BJ (cell line): Measurements from ENCODE around the gene PQBP1. TPM values are rescaled to one million over a fixed set of nuclear protein-coding genes. Genes with fewer than 3 reads are reported as not detected.

Source experiments
- CTCF ChIA-PET: fragments of 350-600 bp; formaldehyde crosslinking; extraction: SDS; loops from one replicate; lab custom pipeline; 2021; ENCODE audit warnings: antibody characterized with exemption, inconsistent platforms; lab: Yijun Ruan, JAX
- POLR2A ChIA-PET: fragments of 300-600 bp; sonication (Branson Sonifier 250); formaldehyde crosslinking; extraction: SDS; loops from one replicate; lab custom pipeline; 2021; ENCODE audit warnings: antibody characterized with exemption; lab: Charles Lee
- DNase-seq: peaks from one replicate; pipeline ENCODE4 v3.0.0-alpha.2; 2011; ENCODE audit warnings: low read depth
- H3K27me3 ChIP-seq: 2 replicates; pipeline ENCODE4 v1.6.0; 2011; ENCODE audit warnings: low read length; ENCODE audit not compliant: control insufficient read depth, insufficient read depth
- H3K36me3 ChIP-seq: 2 replicates; pipeline ENCODE4 v1.5.1; 2011; ENCODE audit warnings: low read length; ENCODE audit not compliant: control insufficient read depth, insufficient read depth
- H3K4me3 ChIP-seq: 2 replicates; pipeline ENCODE4 v1.5.1; 2011; ENCODE audit warnings: low read depth, mild to moderate bottlenecking, control low read depth, low read length
- polyA plus RNA-seq: library from polyadenylated mRNA; depleted of rRNA; stranded (reverse); fragments of >200 nt; gene quantifications from 2 replicates; pipeline ENCODE4 v1.2.3, GENCODE V29; 2011
- TF ChIP-seq, protein P1 (sequence below): IDR thresholded peaks from 2 replicates; pipeline ENCODE4 v1.5.1; 2011; ENCODE audit warnings: low read depth, mild to moderate bottlenecking, control low read depth, inconsistent platforms, low read length, moderate library complexity; ENCODE audit not compliant: insufficient read depth

PQBP1 gene
- polyA plus RNA-seq, 1 experiment: 89.6 TPM

DNA sequence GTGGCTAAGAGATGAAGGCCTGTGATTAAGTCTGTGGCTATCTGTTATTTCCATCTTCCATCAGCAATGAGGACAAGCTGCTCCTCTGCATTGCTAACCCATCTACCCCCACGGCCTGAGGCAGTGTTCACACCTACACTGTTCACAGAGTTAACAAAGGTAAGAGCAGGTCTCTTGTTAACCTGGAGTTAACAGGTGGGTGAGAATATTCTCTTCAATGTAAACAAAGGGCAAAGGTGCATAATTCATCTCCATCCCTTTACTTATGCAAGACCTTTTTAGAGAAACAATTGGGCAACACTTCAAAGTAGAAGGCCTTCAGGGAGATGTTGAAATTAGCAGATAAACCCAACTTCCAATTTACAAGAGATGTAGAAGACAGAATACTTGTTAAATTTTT is 10.9 kb downstream of the PQBP1 start:
- ChIA-PET POLR2A (no interaction called here), CTCF (no interaction called here)
- no peaks in the 10 kb centered on the region for H3K27me3 ChIP-seq
- no peak overlapping the region for H3K4me3 ChIP-seq
- TF ChIP-seq, protein P1, sequence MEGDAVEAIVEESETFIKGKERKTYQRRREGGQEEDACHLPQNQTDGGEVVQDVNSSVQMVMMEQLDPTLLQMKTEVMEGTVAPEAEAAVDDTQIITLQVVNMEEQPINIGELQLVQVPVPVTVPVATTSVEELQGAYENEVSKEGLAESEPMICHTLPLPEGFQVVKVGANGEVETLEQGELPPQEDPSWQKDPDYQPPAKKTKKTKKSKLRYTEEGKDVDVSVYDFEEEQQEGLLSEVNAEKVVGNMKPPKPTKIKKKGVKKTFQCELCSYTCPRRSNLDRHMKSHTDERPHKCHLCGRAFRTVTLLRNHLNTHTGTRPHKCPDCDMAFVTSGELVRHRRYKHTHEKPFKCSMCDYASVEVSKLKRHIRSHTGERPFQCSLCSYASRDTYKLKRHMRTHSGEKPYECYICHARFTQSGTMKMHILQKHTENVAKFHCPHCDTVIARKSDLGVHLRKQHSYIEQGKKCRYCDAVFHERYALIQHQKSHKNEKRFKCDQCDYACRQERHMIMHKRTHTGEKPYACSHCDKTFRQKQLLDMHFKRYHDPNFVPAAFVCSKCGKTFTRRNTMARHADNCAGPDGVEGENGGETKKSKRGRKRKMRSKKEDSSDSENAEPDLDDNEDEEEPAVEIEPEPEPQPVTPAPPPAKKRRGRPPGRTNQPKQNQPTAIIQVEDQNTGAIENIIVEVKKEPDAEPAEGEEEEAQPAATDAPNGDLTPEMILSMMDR: no peak
- H3K36me3 ChIP-seq: peaks cover 3% of the 10 kb centered on the region
- DNase-seq: no peak

DNA sequence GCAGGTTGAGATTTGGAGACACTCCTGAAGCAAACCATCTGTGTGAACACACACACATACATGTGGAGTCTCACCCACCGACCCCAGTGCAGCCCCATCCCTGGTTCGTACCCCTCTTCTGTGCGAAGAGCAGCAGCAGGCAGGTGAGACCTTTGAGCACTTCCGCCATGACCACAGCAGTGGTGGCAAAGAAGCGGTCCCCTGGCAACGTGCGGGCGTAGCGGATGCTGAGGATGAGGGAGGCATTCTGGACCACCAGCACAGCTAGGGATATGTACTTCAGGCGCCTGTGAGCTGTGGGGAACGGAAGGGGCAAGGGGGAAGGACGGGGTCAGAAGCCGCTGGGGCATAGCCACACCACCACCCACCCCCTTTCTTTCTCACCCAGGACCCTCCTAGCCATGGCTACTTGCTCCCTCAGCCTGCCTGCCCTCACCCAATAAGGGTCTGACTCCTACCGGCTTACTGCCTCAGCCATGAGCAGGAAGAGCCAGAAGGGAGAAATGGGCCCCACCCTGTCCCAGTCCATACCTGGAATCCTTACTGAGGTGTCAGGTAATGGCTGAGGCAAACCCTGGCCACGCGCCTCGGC is 12.1 kb downstream of the PQBP1 start:
- peaks cover 3% of the 10 kb centered on the region for H3K36me3 ChIP-seq
- TF ChIP-seq, protein P1: no peak
- DNase-seq: no peak
- H3K27me3 ChIP-seq: no peaks in the 10 kb centered on the region
- ChIA-PET POLR2A (no interaction called here), CTCF (no interaction called here)
- no peak overlapping the region for H3K4me3 ChIP-seq

DNA sequence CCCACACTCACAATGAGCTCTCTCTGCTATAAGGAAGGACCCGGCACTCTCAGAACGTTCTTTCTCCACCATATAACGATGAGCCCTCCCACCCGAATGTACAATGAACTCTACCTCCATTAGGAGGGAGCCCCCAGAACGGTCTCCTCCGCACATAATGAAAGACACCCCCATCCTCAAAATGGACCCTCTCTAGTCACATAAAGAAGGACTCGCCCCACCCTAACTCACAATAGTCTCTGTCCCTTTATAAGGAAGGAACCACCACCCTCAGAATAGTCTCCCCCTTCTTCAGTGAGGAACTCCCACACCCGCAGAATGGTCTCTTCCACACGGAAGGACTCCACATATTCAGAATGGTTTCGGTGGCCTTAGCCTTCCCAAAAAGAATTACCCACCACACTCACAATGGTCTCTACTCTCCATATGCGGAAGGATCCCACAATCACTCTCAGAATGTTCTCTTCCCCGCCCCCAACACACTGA is 13.2 kb downstream of the PQBP1 start:
- peaks cover 3% of the 10 kb centered on the region for H3K36me3 ChIP-seq
- no peak for DNase-seq
- ChIA-PET POLR2A (no interaction called here), CTCF (interaction anchor here (1.2 to 1.6 kb wide), 2 partner anchors 19 to 20 kb away, joined by 3 read pairs; no protein-coding TSS in a partner anchor)
- TF ChIP-seq, protein P1: no peak
- H3K27me3 ChIP-seq: no peaks in the 10 kb centered on the region
- H3K4me3 ChIP-seq: peak overlapping the region; percentile 82

DNA sequence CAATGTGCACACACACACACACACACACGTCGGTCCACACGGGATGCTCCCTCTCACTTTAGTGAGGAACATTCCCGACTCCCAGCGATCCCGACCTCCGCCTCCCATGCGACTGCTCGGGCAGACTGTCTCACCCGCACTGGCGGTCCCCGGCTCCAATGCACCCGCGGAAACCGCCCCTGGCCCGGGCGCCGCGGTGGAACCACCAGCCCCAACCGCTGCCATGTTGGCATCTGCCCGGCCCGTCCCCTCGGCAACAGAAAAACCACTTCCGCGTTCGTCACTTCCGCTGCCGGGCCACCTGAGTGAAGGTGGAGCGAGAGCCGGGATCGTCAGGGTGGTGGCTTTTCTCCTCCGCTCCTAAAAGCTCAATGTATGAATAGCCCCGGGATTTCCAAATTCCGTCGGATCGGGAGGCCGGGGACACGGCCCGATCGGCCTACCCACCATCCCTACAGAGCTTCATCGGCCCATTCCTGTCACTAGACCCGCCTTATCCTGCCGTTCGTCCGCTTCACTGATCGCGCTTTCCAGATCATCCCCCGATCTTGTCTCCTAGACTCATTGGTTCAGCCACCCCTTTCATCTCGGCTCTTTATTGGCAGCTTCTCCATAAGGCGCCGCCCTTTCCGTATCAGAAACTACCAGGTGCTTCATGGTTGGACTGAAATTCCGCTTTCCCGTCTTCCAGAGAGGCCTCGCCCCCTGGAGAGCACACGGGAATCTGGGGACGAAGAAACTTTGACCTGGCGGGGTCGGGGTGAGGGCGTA is 13.9 kb downstream of the PQBP1 start, which contains the start of gene SLC35A2:
TSS of gene SLC35A2 (minus strand) at position 235 of the 771 bp plus-strand sequence. CDS start at position 225, 10 bp downstream.
- POLR2A ChIA-PET: no interaction called here
- TF ChIP-seq, protein P1: no peak
- Histone ChIP-seq H3K27me3 (no peaks in the 10 kb centered on the region), H3K36me3 (peaks cover 1% of the 10 kb centered on the region), H3K4me3 (peak within 1 kb of the TSS; percentile 82)
- CTCF ChIA-PET: interaction anchor here (0.7 to 1.6 kb wide), 3 partner anchors 19 to 334 kb away, joined by 3 read pairs; no protein-coding TSS in a partner anchor
- no peak for DNase-seq
